Neural cell (in vitro differentiated cells): ENCODE results near the gene RBM19. TPM values are rescaled to one million over a fixed set of nuclear protein-coding genes. Genes with fewer than 3 reads are reported as not detected.

Source experiments
- H2AFZ ChIP-seq: fragments of 200-600, 300-800 bp; sonication (generic), shearing (Covaris generic); 2 replicates; pipeline ENCODE4 v1.6.0; 2014; ENCODE audit warnings: low read depth, mild to moderate bottlenecking, antibody characterized with exemption, low read length, moderate library complexity
- H3F3A ChIP-seq: fragments of 200-600 bp; shearing (Covaris generic); 2 replicates; pipeline ENCODE4 v1.6.1; 2016; ENCODE audit warnings: mild to moderate bottlenecking, moderate library complexity, mixed read lengths, antibody characterized with exemption, low read length; ENCODE audit not compliant: insufficient read depth, poor library complexity, severe bottlenecking
- H3K27ac ChIP-seq: fragments of 200-600, 300-800 bp; sonication (generic), shearing (Covaris generic); 2 replicates; pipeline ENCODE4 v1.5.1; 2014; ENCODE audit warnings: mild to moderate bottlenecking, low read length, moderate library complexity
- H3K27me3 ChIP-seq: fragments of 300-800, 200-600 bp; sonication (generic), shearing (Covaris generic); 2 replicates; pipeline ENCODE4 v1.6.0; 2014; ENCODE audit warnings: mild to moderate bottlenecking, low read depth, low read length, moderate library complexity; ENCODE audit not compliant: insufficient read depth
- H3K36me3 ChIP-seq: fragments of 300-800, 200-600 bp; sonication (generic), shearing (Covaris generic); 2 replicates; pipeline ENCODE4 v1.5.1; 2014; ENCODE audit warnings: mild to moderate bottlenecking, antibody characterized with exemption, low read length, moderate library complexity; ENCODE audit not compliant: insufficient read depth
- H3K4me2 ChIP-seq: fragments of 300-800, 200-600 bp; sonication (generic), shearing (Covaris generic); 2 replicates; pipeline ENCODE4 v1.6.0; 2014; ENCODE audit warnings: mild to moderate bottlenecking, low read length
- H3K4me3 ChIP-seq: fragments of 300-800, 200-600 bp; sonication (generic), shearing (Covaris generic); 2 replicates; pipeline ENCODE4 v1.5.1; 2014; ENCODE audit warnings: mild to moderate bottlenecking, low read length, moderate library complexity
- H3K79me2 ChIP-seq: fragments of 200-600 bp; shearing (Covaris generic); replicated peaks from 2 replicates; pipeline ENCODE4 v1.6.0; 2014; ENCODE audit warnings: mild to moderate bottlenecking, low read length, moderate library complexity; ENCODE audit not compliant: insufficient read depth
- H3K9ac ChIP-seq: fragments of 300-800, 200-600 bp; sonication (generic), shearing (Covaris generic); 2 replicates; pipeline ENCODE4 v1.6.1; 2016; ENCODE audit warnings: mild to moderate bottlenecking, low read length, mixed read lengths
- H3K9me2 ChIP-seq: fragments of 200-600 bp; shearing (Covaris generic); 2 replicates; pipeline ENCODE4 v1.6.1; 2016; ENCODE audit warnings: mild to moderate bottlenecking, low read length, mixed read lengths; ENCODE audit not compliant: insufficient read depth
- H3K9me3 ChIP-seq: fragments of 200-600, 300-800 bp; sonication (generic), shearing (Covaris generic); 2 replicates; pipeline ENCODE4 v1.6.1; 2016; ENCODE audit warnings: mild to moderate bottlenecking, mixed run types, low read length, moderate library complexity, mixed read lengths
- H4K20me1 ChIP-seq: fragments of 200-600 bp; shearing (Covaris generic); 2 replicates; pipeline ENCODE4 v1.6.1; 2016; ENCODE audit warnings: mild to moderate bottlenecking, mixed run types; ENCODE audit not compliant: insufficient read depth
- EP300 ChIP-seq: fragments of 450-650 bp; conservative IDR thresholded peaks from 2 replicates; pipeline ENCODE4 v1.6.1; 2014; ENCODE audit warnings: antibody characterized with exemption, mild to moderate bottlenecking, moderate library complexity; ENCODE audit not compliant: poor library complexity, severe bottlenecking
- EZH2 ChIP-seq: fragments of 200-600, 300-800 bp; shearing (Covaris generic), sonication (generic); IDR thresholded peaks from 2 replicates; pipeline ENCODE4 v1.6.1; 2014; ENCODE audit warnings: antibody characterized with exemption, low read length, borderline replicate concordance, mild to moderate bottlenecking; ENCODE audit not compliant: insufficient read depth, poor library complexity, severe bottlenecking
- MXI1 ChIP-seq: fragments of 450-650 bp; conservative IDR thresholded peaks from 2 replicates; pipeline ENCODE4 v1.6.1; 2014; ENCODE audit warnings: antibody characterized with exemption, mild to moderate bottlenecking; ENCODE audit not compliant: poor library complexity, severe bottlenecking
- POLR2AphosphoS5 ChIP-seq: IDR thresholded peaks from 2 replicates; pipeline ENCODE4 v1.6.1; 2012
- RAD21 ChIP-seq: fragments of 450-650 bp; conservative IDR thresholded peaks from 2 replicates; pipeline ENCODE4 v1.6.1; 2014; ENCODE audit warnings: antibody characterized with exemption, mild to moderate bottlenecking, moderate library complexity
- SMC3 ChIP-seq: fragments of 450-650 bp; conservative IDR thresholded peaks from 2 replicates; pipeline ENCODE4 v1.6.1; 2014; ENCODE audit warnings: antibody characterized with exemption, mild to moderate bottlenecking, moderate library complexity; ENCODE audit not compliant: poor library complexity
- TAF1 ChIP-seq: IDR thresholded peaks from 2 replicates; pipeline ENCODE4 v1.6.1; 2012; ENCODE audit warnings: low read depth
- polyA plus RNA-seq: library from polyadenylated mRNA; depleted of rRNA; stranded (reverse); fragments of >200 nt; gene quantifications from 2 replicates; pipeline ENCODE4 v1.2.3, GENCODE V29; 2014
- TF ChIP-seq, protein P1 (sequence below): IDR thresholded peaks from 2 replicates; pipeline ENCODE4 v1.6.1; 2012; ENCODE audit warnings: borderline replicate concordance
- TF ChIP-seq, protein P2 (sequence below): fragments of 450-650 bp; IDR thresholded peaks from 2 replicates; pipeline ENCODE4 v1.5.1; 2014; ENCODE audit warnings: antibody characterized with exemption, mild to moderate bottlenecking, moderate library complexity; ENCODE audit not compliant: poor library complexity, severe bottlenecking

RBM19 gene
- polyA plus RNA-seq, 1 donor from 2014 or later = 14.2 TPM

DNA sequence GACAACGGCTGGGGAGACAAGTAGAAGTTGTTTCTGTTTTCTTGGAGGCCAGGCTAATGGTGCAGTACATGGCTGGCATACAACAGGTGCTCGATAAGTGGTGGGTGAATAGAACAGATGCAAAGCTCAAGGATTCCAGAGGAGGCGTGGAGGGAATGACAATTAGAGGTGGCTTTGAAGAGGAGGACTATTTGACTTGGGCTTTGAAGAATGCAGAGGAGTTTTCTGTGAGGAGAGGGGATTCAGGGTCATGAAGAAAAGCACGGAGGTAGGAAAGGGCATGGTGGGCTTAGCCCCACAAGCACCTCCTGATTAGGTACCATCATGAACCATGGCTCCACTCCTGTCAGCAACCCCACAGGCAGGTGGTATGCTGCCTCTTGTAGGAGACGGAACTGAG, 142.3 kb downstream of the RBM19 start:
- no peaks in the 10 kb centered on the region for H3F3A ChIP-seq
- H2AFZ ChIP-seq = no peak overlapping the region
- H3K27me3 ChIP-seq = no peaks in the 10 kb centered on the region
- H3K4me3 ChIP-seq = no peak overlapping the region
- H3K79me2 ChIP-seq = no peaks in the 10 kb centered on the region
- H3K9me3 ChIP-seq = no peaks in the 10 kb centered on the region
- no peak overlapping the region for H3K9ac ChIP-seq
- no peaks in the 10 kb centered on the region for H3K36me3 ChIP-seq
- H3K9me2 ChIP-seq = no peaks in the 10 kb centered on the region
- no peak overlapping the region for H3K27ac ChIP-seq
- H3K4me2 ChIP-seq = no peak overlapping the region
- H4K20me1 ChIP-seq = no peaks in the 10 kb centered on the region
- TF ChIP-seq, protein P1, sequence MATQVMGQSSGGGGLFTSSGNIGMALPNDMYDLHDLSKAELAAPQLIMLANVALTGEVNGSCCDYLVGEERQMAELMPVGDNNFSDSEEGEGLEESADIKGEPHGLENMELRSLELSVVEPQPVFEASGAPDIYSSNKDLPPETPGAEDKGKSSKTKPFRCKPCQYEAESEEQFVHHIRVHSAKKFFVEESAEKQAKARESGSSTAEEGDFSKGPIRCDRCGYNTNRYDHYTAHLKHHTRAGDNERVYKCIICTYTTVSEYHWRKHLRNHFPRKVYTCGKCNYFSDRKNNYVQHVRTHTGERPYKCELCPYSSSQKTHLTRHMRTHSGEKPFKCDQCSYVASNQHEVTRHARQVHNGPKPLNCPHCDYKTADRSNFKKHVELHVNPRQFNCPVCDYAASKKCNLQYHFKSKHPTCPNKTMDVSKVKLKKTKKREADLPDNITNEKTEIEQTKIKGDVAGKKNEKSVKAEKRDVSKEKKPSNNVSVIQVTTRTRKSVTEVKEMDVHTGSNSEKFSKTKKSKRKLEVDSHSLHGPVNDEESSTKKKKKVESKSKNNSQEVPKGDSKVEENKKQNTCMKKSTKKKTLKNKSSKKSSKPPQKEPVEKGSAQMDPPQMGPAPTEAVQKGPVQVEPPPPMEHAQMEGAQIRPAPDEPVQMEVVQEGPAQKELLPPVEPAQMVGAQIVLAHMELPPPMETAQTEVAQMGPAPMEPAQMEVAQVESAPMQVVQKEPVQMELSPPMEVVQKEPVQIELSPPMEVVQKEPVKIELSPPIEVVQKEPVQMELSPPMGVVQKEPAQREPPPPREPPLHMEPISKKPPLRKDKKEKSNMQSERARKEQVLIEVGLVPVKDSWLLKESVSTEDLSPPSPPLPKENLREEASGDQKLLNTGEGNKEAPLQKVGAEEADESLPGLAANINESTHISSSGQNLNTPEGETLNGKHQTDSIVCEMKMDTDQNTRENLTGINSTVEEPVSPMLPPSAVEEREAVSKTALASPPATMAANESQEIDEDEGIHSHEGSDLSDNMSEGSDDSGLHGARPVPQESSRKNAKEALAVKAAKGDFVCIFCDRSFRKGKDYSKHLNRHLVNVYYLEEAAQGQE = no peak

DNA sequence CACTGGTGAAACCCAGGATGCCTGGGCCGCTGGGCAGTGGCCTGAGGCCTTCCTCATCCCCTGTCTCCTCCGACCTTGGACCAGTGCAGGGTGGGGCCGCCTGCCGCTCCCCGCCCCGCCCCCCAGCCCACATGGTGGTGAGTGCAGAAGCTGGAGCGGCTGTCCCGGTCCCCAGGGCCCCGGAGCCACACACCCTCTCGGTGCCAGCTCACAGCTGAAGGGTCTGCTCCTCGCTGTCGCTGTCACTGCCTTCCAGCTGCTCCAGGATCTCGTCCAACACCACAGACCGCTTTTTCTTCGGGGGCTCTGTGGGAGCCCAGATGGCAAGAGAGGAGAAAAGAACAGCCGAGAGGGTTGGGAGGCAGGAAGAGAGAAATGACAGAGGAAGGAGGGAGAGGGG, 143.1 kb downstream of the RBM19 start:
- H3K27ac ChIP-seq = no peak overlapping the region
- H3K4me2 ChIP-seq = no peak overlapping the region
- H3K4me3 ChIP-seq = no peak overlapping the region
- H3K9me2 ChIP-seq = no peaks in the 10 kb centered on the region
- H3K36me3 ChIP-seq = no peaks in the 10 kb centered on the region
- H3K9ac ChIP-seq = peak overlapping the region; percentile 1
- no peaks in the 10 kb centered on the region for H3F3A ChIP-seq
- no peak overlapping the region for H2AFZ ChIP-seq
- no peaks in the 10 kb centered on the region for H3K9me3 ChIP-seq
- no peaks in the 10 kb centered on the region for H4K20me1 ChIP-seq
- H3K79me2 ChIP-seq = no peaks in the 10 kb centered on the region
- no peaks in the 10 kb centered on the region for H3K27me3 ChIP-seq
- TF ChIP-seq, protein P1 = no peak
- TF ChIP-seq, protein P2, sequence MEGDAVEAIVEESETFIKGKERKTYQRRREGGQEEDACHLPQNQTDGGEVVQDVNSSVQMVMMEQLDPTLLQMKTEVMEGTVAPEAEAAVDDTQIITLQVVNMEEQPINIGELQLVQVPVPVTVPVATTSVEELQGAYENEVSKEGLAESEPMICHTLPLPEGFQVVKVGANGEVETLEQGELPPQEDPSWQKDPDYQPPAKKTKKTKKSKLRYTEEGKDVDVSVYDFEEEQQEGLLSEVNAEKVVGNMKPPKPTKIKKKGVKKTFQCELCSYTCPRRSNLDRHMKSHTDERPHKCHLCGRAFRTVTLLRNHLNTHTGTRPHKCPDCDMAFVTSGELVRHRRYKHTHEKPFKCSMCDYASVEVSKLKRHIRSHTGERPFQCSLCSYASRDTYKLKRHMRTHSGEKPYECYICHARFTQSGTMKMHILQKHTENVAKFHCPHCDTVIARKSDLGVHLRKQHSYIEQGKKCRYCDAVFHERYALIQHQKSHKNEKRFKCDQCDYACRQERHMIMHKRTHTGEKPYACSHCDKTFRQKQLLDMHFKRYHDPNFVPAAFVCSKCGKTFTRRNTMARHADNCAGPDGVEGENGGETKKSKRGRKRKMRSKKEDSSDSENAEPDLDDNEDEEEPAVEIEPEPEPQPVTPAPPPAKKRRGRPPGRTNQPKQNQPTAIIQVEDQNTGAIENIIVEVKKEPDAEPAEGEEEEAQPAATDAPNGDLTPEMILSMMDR = no peak
- TF ChIP-seq EZH2 (no peak), POLR2AphosphoS5 (no peak), EP300 (no peak), MXI1 (no peak), RAD21 (no peak), TAF1 (no peak), SMC3 (no peak)
